Esophagus muscularis mucosa (tissue), 4 donors: Measurements from ENCODE around the gene SNX8. TPM values are rescaled to one million over a fixed set of nuclear protein-coding genes. Genes with fewer than 3 reads are reported as not detected.

Experiments used
- DNase-seq: peaks from one replicate; pipeline ENCODE4 v3.0.0-alpha.2; 2017; ENCODE audit errors: extremely low spot score
- H3K27ac ChIP-seq, 4 donors: fragments of 200-600 bp; sonication (generic); replicated peaks in 1 of 4; 1 replicate in 3 of 4; 2 replicates in 1 of 4; pipeline ENCODE4 v1.5.1; 2016 to 2019; ENCODE audit warnings: mild to moderate bottlenecking in 1 of 4
- H3K27me3 ChIP-seq, 4 donors: fragments of 200-600 bp; sonication (generic); one replicate each; pipeline versions ENCODE4 v1.5.1 to v1.6.0; 2016 to 2019
- H3K36me3 ChIP-seq, 4 donors: fragments of 200-600 bp; sonication (generic); one replicate each; pipeline ENCODE4 v1.5.1; 2016 to 2019
- H3K4me1 ChIP-seq, 4 donors: fragments of 200-600 bp; sonication (generic); one replicate each; pipeline ENCODE4 v1.5.1; 2016 to 2019
- H3K4me3 ChIP-seq, 4 donors: fragments of 200-600 bp; sonication (generic); 1 replicate in 2 of 4; 2 replicates in 2 of 4; pipeline ENCODE4 v1.5.1; 2016 to 2019; ENCODE audit warnings: mild to moderate bottlenecking in 4 of 4, moderate library complexity in 1 of 4
- H3K9me3 ChIP-seq, 4 donors: fragments of 200-600 bp; sonication (generic); 1 replicate in 3 of 4; 2 replicates in 1 of 4; pipeline ENCODE4 v1.5.1; 2016 to 2019
- EP300 ChIP-seq: sonication (generic); formaldehyde crosslinking; IDR thresholded peaks from one replicate; pipeline ENCODE4 v1.6.1; 2017; ENCODE audit warnings: antibody characterized with exemption
- POLR2A ChIP-seq: fragments of 450-650 bp; IDR thresholded peaks from one replicate; pipeline ENCODE4 v1.6.1; 2017; ENCODE audit warnings: antibody characterized with exemption, moderate library complexity, mild to moderate bottlenecking, low read depth
- POLR2AphosphoS5 ChIP-seq, 2 donors: sonication (generic); formaldehyde crosslinking; IDR thresholded peaks; one replicate each; pipeline ENCODE4 v1.6.1; 2017; ENCODE audit warnings: antibody characterized with exemption in 2 of 2
- WGBS: methylation state at CpG from one replicate; pipeline ENCODE4 v1.1.5; 2018; 5-methylcytosine and 5-hydroxymethylcytosine counted together
- intact Hi-C: fragments of 100-400 bp; cut with DNase I; formaldehyde crosslinking; loops from one replicate; pipeline ENCODE4 v1.15.1; 2023
- total RNA-seq, 4 donors: library from RNA; depleted of rRNA; stranded (reverse); fragments of >200 nt; gene quantifications; one replicate each; pipeline versions ENCODE4 v1.1.0 to v1.2.1, GENCODE V29; 2016
- TF ChIP-seq, protein P1 (sequence below), 3 experiments: fragments of 200-600 bp in 2 of 3; fragments of 450-650 bp in 1 of 3; sonication (generic) in 2 of 3; IDR thresholded peaks; one replicate each; pipeline ENCODE4 v1.5.1; 2017 to 2019; ENCODE audit warnings: antibody characterized with exemption in 3 of 3, mild to moderate bottlenecking in 2 of 3, moderate library complexity in 1 of 3

SNX8 gene
- total RNA-seq, 4 donors from 2014 or later = 6.8 to 9.9 (median 8.7) TPM

DNA sequence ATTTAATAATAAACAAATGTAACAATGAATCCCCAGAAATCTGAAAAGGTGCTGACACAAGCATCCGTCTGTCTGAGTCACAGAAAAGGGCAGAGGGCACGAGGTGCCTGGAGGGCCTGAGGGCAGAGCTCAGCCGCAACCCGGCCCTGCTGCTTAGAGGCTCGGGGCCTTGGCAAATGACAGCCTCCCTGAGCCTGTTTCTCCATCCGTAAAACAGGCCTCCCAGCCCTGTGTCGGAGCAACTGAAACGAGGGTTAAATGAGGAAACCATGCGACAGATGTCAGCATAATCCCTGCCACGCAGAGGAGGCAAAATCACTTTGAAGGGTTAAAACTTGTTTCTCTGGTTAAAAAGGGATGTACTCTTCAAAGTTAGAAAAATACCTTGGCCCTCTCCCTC is 47.3 kb downstream of the SNX8 start:
- H3K36me3 ChIP-seq = peaks cover 0 to 67% (median 46%) of the 10 kb centered on the region in 4 donors
- 62% methylated on average over 9 of the region's 10 CpGs for WGBS
- peaks cover 0 to 6% (median 5%) of the 10 kb centered on the region in 4 donors for H3K4me1 ChIP-seq
- TF ChIP-seq POLR2A = no peak
- no peak for TF ChIP-seq POLR2AphosphoS5 (IDR thresholded peaks at IDR 0.05)
- no peak for TF ChIP-seq EP300
- TF ChIP-seq, protein P1, sequence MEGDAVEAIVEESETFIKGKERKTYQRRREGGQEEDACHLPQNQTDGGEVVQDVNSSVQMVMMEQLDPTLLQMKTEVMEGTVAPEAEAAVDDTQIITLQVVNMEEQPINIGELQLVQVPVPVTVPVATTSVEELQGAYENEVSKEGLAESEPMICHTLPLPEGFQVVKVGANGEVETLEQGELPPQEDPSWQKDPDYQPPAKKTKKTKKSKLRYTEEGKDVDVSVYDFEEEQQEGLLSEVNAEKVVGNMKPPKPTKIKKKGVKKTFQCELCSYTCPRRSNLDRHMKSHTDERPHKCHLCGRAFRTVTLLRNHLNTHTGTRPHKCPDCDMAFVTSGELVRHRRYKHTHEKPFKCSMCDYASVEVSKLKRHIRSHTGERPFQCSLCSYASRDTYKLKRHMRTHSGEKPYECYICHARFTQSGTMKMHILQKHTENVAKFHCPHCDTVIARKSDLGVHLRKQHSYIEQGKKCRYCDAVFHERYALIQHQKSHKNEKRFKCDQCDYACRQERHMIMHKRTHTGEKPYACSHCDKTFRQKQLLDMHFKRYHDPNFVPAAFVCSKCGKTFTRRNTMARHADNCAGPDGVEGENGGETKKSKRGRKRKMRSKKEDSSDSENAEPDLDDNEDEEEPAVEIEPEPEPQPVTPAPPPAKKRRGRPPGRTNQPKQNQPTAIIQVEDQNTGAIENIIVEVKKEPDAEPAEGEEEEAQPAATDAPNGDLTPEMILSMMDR (IDR thresholded peaks at IDR 0.05) = no peak
- DNase-seq = no peak
- H3K4me3 ChIP-seq = no peak overlapping the region
- no peak overlapping the region for H3K27ac ChIP-seq
- intact Hi-C loops = no loop called here
- H3K27me3 ChIP-seq = no peaks in the 10 kb centered on the region
- no peaks in the 10 kb centered on the region for H3K9me3 ChIP-seq

DNA sequence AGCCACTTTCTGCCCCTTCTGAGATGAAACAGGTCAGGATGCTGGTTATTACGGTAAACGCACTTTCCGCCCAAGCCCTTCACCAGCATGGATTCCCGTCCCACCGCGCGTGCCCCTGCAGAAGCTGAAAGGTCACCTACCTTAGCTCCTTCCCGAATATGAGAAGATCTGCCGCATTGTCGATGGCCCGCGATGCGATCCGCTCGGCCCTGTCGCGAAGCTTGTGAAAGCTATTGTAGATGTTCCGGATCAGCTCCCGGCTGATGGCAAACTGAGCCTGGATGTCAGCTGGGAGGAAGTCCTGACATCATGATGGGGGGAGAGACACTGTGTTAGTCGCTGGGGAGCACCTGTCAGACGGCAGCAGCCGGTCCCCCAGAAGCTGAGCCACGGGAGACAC is 50.1 kb downstream of the SNX8 start:
- no peaks in the 10 kb centered on the region for H3K27me3 ChIP-seq
- H3K36me3 ChIP-seq = peaks cover 0 to 71% (median 27%) of the 10 kb centered on the region in 4 donors
- intact Hi-C loops = no loop called here
- no peaks in the 10 kb centered on the region for H3K4me1 ChIP-seq
- H3K4me3 ChIP-seq = no peak overlapping the region
- TF ChIP-seq, protein P1 (IDR thresholded peaks at IDR 0.05) = no peak
- no peak for TF ChIP-seq POLR2AphosphoS5 (IDR thresholded peaks at IDR 0.05)
- TF ChIP-seq POLR2A = no peak
- TF ChIP-seq EP300 = no peak
- DNase-seq = no peak
- WGBS = 96% methylated on average over 17 of the region's 23 CpGs
- H3K27ac ChIP-seq = no peak overlapping the region
- H3K9me3 ChIP-seq = no peaks in the 10 kb centered on the region

- TF ChIP-seq, protein P1 (IDR thresholded peaks at IDR 0.05) = no peak
- no peak for TF ChIP-seq POLR2AphosphoS5 (IDR thresholded peaks at IDR 0.05)
- no peak for TF ChIP-seq POLR2A
- TF ChIP-seq EP300 = no peak
- Histone ChIP-seq H3K9me3 (no peaks in the 10 kb centered on the region), H3K27ac (no peak overlapping the region), H3K4me3 (no peak overlapping the region), H3K4me1 (no peaks in the 10 kb centered on the region), H3K27me3 (no peaks in the 10 kb centered on the region), H3K36me3 (peaks cover 0 to 81% (median 31%) of the 10 kb centered on the region in 4 donors)
- DNase-seq = no peak
- intact Hi-C loops = no loop called here
- WGBS = 80% methylated on average over 1 of the region's 18 CpGs
Observed at GRCh38 chr7:2263176-2263575, 51.1 kb downstream of the SNX8 start.

- H3K9me3 ChIP-seq = no peaks in the 10 kb centered on the region
- no peak overlapping the region for H3K4me3 ChIP-seq
- H3K4me1 ChIP-seq = no peaks in the 10 kb centered on the region
- no peak for DNase-seq
- intact Hi-C loops = no loop called here
- WGBS = 86% methylated on average over 14 of the region's 14 CpGs
- no peaks in the 10 kb centered on the region for H3K27me3 ChIP-seq
- no peak for TF ChIP-seq EP300
- TF ChIP-seq POLR2AphosphoS5 (IDR thresholded peaks at IDR 0.05) = no peak
- TF ChIP-seq, protein P1 (IDR thresholded peaks at IDR 0.05) = no peak
- no peak for TF ChIP-seq POLR2A
- H3K27ac ChIP-seq = no peak overlapping the region
- H3K36me3 ChIP-seq = peaks cover 7 to 92% (median 41%) of the 10 kb centered on the region in 4 donors
Observed at GRCh38 chr7:2261611-2262010, 52.6 kb downstream of the SNX8 start.

GRCh38 chr7:2260820-2261219 is 53.4 kb downstream of the SNX8 start:
- Histone ChIP-seq H3K27me3 (no peaks in the 10 kb centered on the region), H3K4me3 (no peak overlapping the region), H3K4me1 (no peaks in the 10 kb centered on the region), H3K9me3 (no peaks in the 10 kb centered on the region), H3K27ac (no peak overlapping the region), H3K36me3 (peaks cover 11 to 92% (median 49%) of the 10 kb centered on the region in 4 donors)
- TF ChIP-seq POLR2AphosphoS5 (IDR thresholded peaks at IDR 0.05) (no peak), EP300 (no peak), POLR2A (no peak)
- TF ChIP-seq, protein P1 (IDR thresholded peaks at IDR 0.05) = no peak
- 93% methylated on average over 5 of the region's 5 CpGs for WGBS
- intact Hi-C loops = no loop called here
- DNase-seq = no peak
